RCC 7860 (cell line): ENCODE results near the gene PSMB11.
A peak's percentile ranks its signal among the peaks of the same experiment; 100 is the strongest.

ENCODE experiments used
- DNase-seq: peaks from one replicate; pipeline ENCODE4 v3.0.0-alpha.2; 2015; ENCODE audit warnings: low spot score
- FAIRE-seq: peaks from 2 replicates; lab custom pipeline; 2012; peaks lifted over from hg19 to GRCh38; lab: Jason Lieb, UNC

PSMB11 gene

DNA sequence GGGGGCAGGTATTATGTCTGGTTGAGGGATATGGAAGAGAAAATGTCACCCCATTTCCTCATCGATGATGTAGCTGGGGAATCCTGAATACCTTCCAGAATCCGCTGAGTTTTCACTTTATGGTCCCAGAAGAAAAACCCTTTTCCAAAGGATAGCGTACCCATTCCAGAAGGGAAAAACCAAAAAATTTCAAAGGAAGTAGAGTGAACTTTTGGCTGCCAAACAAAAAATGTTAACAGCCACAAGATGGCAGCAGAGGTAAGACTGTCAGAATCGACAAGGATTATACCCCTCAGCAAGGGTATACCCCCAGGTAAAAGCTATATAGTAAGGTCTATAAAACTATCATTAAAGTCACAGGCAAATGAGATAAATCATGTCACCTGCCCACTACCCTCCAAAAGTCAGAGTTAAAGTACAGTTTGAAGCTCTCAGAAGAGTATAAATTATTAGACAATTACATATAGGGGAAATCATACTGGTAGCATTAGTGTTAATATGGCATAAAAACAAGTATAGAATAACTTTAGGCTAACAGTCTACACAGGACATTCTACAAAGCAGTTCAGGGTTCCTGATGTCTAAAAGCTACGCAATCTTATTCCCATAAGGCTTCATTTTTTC lies 34.9 kb downstream of the PSMB11 start:
- FAIRE-seq (no peak), DNase-seq (no peak)

DNA sequence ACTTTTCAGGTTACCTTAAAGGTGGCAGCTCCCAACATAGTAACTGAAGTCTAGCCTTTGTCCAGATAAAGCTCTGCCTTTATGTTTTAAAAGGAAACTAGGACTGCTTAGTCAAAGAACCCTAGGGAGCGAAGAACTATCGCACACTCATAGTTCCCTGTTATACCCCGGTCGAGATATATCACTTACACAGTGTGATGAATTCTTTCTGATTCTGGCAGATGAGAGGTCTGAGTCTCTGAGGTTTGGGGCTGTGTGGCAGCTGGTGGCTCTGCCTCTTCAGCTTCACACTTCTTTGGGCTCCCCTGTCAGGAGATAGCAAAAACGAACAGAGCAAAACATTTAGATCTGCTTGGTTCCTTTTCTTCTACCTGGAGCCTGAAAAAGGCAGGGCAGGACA lies 36.0 kb downstream of the PSMB11 start:
- no peak for DNase-seq
- FAIRE-seq, result no peak

DNA sequence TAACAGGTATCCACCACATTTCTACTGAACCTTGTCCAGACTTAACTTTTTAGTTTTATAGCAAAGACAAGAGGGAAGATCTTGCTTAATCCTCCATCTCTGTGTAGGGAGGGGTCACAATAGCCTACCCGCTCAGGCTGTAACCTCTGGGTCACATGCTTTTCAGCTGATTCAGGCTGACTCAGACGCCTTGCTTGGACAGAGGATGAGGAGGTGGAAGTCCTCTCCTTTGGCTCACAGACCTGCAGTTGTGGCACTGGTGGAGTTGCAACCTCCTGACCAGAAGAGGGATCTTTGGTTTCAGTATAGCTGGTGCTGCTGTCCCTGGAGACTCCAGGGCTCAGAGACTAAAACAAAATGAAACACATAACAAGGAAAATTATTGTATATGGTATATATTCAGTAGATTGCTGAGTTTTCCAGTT lies 36.7 kb downstream of the PSMB11 start:
- DNase-seq, result peak; percentile 80

DNA sequence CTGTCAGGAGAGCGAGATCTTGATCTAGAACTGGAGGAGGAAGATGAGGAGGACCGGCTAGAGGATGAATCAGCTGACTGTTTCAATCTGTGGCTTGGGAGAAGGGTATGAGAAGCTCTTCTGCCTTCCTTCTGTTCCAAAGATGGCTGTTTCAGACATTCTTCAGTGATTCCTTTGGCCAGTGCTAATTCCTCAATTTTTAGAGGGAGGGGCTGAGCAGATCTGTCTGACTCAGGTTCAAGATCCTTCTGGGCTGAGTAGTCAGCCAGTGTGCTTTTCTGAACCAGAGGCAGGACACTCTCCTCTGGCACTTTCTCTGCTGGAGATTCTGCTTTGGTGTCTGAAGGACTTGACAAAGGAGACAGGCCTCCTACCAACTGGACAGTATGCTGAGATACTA lies 37.7 kb downstream of the PSMB11 start:
- FAIRE-seq (no peak), DNase-seq (peak; percentile 10)

More for the DNA sequence above, 36.7 kb downstream of the PSMB11 start:
- peak; percentile 87 for FAIRE-seq

DNA sequence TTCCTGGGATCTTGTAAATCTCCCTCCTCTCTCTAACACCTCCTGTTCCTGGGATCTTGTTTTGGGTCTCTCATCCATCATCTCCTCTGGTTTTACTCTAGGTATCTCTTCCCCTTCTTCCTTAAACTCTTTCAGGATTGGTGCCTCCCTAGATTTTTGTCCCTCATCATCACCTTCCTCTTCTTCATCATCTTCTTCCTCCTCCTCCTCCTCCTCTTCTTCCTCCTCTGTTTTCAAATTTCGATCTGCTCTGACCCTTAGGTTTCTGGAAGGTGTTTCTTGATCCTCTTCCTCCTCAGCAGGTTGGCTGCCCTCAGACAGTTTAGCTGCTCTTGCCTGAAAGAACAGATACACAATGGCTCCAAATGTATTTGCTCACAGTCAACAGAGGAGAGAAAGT lies 38.5 kb downstream of the PSMB11 start:
- DNase-seq (no peak), FAIRE-seq (no peak)

DNA sequence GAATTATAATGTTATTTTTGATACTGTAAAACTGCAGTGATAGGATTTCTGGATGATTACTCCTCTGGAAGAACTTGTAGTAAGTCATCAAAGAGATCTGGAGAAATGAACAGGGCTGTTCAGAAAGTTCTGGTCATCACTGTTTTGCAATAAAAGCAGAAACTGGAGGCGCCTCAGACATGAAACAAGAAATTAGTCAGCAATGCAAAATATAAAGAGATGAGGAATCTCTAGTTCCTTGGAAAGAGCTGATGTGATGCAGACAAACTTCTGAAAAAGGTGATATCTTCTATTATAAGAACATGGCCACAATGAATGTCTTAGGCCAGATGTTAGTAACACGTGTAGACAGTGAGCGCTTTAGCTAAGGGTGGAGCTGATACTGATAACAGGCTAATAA lies 43.4 kb downstream of the PSMB11 start:
- no peak for DNase-seq
- FAIRE-seq, result no peak

DNA sequence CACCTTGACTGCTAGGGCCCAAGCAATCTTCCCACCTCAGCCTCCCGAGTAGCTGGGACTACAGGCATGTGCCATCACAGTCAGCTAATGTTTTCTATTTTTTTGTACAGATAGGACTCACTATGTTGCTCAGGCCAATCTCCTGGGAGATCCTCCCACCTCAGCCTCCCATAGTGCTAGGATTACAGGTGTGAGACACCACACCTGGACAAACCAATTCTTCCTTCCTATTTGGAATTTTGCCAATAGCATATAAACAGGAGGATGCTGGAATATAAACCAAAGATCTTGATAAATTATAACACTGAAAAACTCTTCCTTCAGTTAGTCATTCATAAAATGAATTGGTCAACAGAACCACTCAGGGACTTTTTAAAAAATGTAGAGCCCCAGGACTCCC lies 44.6 kb downstream of the PSMB11 start:
- no peak for FAIRE-seq

DNA sequence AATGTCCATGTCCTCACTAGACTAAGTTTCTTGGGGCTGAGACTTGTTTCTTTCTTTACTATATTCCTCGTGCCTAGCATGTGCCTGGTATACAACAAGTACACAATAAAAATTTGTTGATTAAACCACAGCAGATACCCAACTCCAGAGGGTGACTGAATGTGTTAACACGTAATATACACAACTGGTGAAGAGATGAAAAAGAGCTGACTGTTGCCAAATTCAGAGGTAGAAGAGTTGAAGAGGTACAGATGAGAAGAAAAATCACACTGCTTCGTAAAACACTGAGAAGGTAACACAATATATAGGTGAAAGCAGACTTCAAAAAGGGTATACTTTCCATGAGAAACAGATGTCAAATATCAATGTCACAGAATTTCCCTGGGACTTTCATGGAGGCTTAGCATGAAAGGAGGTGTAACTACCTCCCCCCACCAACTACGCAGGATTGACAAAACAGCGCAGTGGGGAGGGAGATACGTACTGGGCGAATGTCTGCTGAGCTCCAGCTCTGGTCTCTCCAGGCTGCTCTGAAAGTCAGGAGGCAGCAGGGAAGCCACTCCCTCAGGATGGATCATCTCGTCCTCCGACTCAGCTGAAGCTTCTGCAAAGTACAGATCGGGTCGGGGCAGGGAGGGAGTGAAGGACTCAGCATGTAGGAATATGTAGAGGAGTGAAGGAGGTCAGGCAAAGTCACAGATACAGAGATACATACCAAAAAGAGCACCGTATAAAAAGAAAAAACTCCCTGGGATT lies 47.7 kb downstream of the PSMB11 start:
- DNase-seq (no peak), FAIRE-seq (no peak)

More for the DNA sequence above, 44.6 kb downstream of the PSMB11 start:
- no peak for DNase-seq

DNA sequence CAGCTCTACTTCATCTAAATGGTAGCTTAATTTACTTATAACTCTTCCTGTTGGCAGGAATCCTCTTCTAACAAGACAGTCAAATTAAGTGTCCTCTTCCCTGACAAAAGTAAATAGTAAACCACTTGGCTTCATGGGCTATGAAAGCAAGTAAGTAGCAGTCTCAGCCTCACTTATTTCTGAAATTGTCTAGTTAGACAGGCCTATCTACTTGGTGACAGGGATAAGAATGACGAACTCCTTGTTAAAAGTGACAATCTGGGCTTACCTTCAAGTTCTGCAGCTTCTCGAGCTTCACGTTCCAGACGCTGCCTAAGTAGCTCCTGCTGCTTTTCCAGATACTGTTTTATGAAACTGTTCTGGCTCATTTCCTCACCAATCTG lies 48.2 kb downstream of the PSMB11 start:
- DNase-seq (no peak), FAIRE-seq (no peak)

DNA sequence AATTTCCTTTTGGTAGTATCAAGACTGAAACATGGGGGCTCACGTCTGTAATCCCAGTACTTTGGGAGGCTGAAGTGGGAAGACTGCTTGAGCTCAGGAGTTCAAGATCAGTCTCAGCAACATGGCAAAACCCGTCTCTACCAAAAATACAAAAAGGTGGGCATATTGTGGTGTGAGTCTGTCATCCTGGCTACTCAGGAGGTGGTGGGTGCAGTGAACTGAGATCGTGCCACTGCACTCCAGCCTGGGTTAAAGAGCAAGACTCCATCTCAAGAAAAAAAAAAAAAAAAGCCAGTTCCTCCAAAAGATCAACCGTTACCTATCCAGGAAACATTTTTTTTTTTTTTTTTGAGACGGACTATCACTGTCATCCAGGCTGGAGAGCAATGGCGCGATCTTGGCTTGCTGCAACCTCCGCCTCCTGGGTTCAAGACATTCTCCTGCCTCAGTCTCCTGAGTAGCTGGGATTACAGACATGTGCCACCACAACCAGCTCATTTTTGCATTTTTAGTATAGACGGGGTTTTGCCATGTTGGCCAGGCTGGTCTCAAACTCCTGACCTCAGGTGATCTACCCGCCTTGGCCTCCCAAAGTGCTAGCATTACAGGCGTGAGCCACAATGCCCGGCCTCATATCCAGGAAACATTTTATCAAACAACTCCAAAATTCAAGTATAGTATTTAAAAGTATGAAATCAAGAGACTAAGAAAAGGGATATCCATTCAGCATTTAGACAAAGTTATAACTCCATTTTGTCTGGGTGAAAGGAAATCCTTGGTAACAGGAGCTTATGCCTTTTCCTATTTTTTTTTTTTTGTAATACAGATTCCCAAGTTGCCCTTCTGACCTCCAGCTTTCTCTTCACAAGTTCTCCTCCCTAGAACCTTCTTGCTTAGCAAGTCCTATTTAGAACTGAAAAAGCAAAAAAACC lies 49.5 kb downstream of the PSMB11 start:
- DNase-seq (no peak), FAIRE-seq (no peak)

DNA sequence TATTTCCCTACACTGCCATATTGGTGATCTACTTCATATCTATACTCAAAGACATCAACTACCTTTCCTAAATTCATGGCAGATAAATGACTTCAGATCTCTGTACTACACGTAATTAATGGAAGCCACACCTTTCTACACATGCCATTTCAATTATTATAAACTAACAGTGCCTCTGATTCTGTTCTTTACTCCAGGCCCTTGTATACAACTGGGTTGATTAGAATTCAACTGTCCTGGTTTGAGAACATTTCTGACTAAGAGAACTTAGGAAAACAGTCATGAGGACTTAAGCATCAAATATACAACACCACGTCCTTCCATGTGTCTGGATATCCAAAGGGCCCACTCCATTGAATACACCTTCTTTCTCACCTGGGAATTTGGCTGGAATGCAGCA lies 51.1 kb downstream of the PSMB11 start:
- FAIRE-seq (no peak), DNase-seq (no peak)

DNA sequence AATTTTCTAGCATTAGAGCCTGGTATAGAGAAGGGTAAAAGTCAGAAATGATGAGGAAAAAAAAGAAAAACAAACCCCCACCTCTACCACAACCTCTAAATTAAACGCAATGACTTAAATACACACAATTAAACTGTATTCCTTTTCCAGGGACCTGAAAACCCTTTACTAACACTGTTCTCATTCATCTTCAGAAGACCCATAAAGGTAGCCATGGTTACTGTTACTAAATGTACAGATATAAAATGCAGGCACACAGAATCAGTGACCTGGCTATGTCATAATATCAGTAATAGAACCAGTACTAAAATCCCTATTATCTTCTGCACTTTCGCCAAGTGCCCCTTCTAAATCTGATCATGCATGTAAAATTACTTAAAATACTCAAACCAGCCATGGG lies 51.5 kb downstream of the PSMB11 start:
- no peak for DNase-seq
- FAIRE-seq, result no peak
